ENCODE data around the gene PAFAH1B1.
"Not testable (repeated sequence)": the region's sequence is repeated elsewhere in the genome, so short reads cannot be mapped to it uniquely, and the experiment has no call there.

Gene PAFAH1B1

DNA sequence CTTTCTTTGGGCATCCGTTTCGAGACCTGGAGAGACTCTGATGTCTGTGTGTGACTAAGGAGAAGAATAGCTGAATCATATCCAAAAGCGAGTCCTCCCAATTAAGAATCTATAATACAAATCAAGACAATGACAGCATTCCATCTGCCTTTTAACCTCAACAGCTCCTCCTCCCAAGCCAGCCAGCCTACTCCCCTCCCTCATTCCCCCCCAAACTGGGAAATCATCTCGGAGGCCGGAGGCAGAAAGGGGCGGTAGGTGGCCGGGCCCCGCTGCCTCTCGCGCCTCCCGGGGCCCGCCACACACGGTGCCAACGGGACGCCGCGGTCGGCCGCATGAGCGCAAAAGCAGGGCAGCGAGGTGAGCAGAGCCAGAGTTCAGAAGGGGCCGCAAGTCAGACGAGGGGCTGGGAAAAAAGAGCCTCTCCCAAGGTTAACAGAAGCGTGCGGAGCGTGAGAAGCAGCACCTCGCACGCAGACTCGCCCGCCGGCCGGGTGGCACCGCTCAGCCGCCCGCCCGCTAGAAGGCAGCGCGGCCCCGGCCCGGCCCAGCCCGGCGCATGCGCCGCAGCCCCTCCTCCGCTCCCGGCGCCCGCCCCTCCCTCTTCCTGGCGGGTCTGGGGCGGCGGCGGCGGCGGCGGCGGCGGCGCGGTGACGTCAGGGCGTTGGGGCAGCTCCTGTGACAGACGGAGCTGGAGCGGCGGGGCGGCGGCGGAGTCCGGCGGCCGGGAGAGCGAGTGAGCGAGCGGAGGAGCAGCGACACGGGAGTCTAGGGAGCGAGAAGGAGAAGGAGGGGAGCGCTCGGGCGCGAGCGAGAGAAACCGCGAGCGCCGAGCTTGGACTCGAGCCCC is at the start of gene PAFAH1B1:
PAFAH1B1 (plus strand) TSS at position 684 of the 850 bp plus-strand sequence. CDS start 44,635 bp downstream, outside the sequence.
- Histone ChIP-seq H3K4me3 (ENCODE audit: low read length) (peak within 1 kb of the TSS; percentile 89), H3K9ac (ENCODE audit: low read length) (peak within 1 kb of the TSS; percentile 97), H3K4me1 (ENCODE audit: control insufficient read depth, insufficient read depth, low read length) (peaks cover 33% of the 10 kb centered on the region), H3K9me3 (ENCODE audit: control insufficient read depth, low read length) (no peaks in the 10 kb centered on the region), H3K36me3 (ENCODE audit: control insufficient read depth, insufficient read depth, low read length, severe bottlenecking) (no peaks in the 10 kb centered on the region), H3K27me3 (replicated peaks; ENCODE audit: control insufficient read depth, insufficient read depth, low read length) (no peaks in the 10 kb centered on the region)
- peak; percentile 96 for DNase-seq (ENCODE audit: low read depth)

DNA sequence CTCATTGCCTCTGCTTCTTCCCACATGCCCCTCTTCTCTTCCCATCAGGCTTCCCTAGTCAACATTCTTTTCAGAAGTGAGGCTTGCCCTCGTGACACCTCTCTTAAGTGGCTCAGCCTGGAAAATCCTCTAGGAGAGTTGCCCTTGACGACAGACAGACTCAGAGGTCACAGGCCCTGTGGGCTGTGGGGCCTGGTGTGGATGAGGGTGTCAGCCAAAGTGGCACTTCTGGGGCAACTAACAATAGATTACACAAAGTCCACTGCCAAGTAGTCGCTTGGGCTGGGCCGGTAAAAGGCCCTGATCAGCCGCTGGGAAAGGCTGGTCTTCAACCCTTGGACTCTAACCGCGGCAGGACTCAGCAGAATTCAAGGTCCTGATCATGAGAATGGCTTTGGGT is 48.1 kb upstream of the PAFAH1B1 start:
- Histone ChIP-seq H3K9ac (ENCODE audit: low read length) (no peak overlapping the region), H3K4me3 (ENCODE audit: low read length) (no peak overlapping the region), H3K9me3 (ENCODE audit: control insufficient read depth, low read length) (no peaks in the 10 kb centered on the region), H3K4me1 (ENCODE audit: control insufficient read depth, insufficient read depth, low read length) (peaks cover 7% of the 10 kb centered on the region), H3K36me3 (ENCODE audit: control insufficient read depth, insufficient read depth, low read length, severe bottlenecking) (no peaks in the 10 kb centered on the region), H3K27me3 (replicated peaks; ENCODE audit: control insufficient read depth, insufficient read depth, low read length) (peaks cover 15% of the 10 kb centered on the region)
- DNase-seq (ENCODE audit: low read depth) = no peak

DNA sequence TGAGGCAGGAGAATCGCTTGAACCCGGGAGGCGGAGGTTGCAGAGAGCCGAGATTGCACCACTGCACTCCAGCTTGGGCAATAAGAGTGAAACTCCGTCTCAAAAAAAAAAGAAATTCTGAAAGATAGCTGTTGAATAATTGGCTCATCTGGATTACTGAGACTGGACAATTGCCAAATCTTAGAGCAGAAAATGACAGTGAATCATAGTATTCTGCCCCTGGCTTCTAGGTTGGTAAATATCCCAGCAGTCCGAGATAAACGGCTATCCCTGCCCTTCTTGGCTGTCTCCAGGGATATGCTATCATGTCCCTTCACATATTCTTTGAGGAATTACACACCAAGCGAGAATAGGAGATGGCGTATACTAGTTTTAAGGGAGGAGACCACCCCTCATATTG is 46.3 kb upstream of the PAFAH1B1 start:
- no peak overlapping the region for H3K9ac ChIP-seq (ENCODE audit: low read length)
- no peaks in the 10 kb centered on the region for H3K9me3 ChIP-seq (ENCODE audit: control insufficient read depth, low read length)
- peaks cover 7% of the 10 kb centered on the region for H3K4me1 ChIP-seq (ENCODE audit: control insufficient read depth, insufficient read depth, low read length)
- DNase-seq (ENCODE audit: low read depth) = no peak
- H3K4me3 ChIP-seq (ENCODE audit: low read length) = no peak overlapping the region
- H3K36me3 ChIP-seq (ENCODE audit: control insufficient read depth, insufficient read depth, low read length, severe bottlenecking) = no peaks in the 10 kb centered on the region
- H3K27me3 ChIP-seq (replicated peaks; ENCODE audit: control insufficient read depth, insufficient read depth, low read length) = peaks cover 22% of the 10 kb centered on the region

- H3K27me3 ChIP-seq (replicated peaks; ENCODE audit: control insufficient read depth, insufficient read depth, low read length) = peaks cover 26% of the 10 kb centered on the region
- not testable (repeated sequence) for H3K9me3 ChIP-seq (ENCODE audit: control insufficient read depth, low read length); H3K4me1 ChIP-seq (ENCODE audit: control insufficient read depth, insufficient read depth, low read length); H3K36me3 ChIP-seq (ENCODE audit: control insufficient read depth, insufficient read depth, low read length, severe bottlenecking); DNase-seq (ENCODE audit: low read depth); H3K4me3 ChIP-seq (ENCODE audit: low read length); H3K9ac ChIP-seq (ENCODE audit: low read length)
These were observed 45.4 kb upstream of the PAFAH1B1 start for GRCh38 chr17:2548026-2548425.

DNA sequence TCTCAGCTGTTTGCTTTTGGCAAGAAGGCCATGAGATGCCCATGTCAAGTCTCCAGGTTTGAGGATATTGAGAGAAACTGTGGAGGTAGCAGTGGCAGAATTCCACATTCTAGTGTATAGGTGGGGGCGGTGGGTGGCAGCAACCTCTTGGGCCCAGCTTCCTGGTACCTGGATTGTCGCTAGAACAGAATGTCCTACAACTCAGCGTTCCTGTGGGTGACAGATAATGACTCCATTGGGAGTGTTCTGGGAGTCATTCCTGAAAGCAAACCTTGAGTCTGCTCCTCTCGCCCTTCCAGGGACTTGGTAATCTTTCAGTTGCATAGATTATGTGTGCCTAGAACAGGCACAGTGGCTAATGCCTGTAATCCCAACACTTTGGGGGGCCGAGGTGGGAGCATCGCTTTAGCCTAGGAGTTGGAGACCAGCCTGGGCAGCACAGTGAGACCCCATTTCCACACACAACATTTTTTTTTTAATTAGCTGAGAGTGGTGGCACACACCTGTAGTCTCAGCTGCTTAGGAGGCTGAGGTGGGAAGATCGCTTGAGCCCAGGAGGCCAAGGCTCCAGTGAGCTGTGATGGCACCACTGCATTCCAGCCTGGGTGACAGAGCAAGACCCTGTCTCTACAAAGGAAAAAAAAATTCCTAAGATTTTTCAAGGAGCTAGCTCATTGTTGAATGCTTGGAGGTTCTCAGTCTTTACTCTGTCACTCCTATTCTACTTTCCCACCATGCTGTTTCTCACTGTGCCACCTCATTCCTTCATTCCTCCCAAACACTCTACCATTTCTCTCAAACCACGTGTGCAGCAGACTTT is 43.9 kb upstream of the PAFAH1B1 start:
- no peaks in the 10 kb centered on the region for H3K9me3 ChIP-seq (ENCODE audit: control insufficient read depth, low read length)
- no peak overlapping the region for H3K9ac ChIP-seq (ENCODE audit: low read length)
- H3K36me3 ChIP-seq (ENCODE audit: control insufficient read depth, insufficient read depth, low read length, severe bottlenecking) = no peaks in the 10 kb centered on the region
- H3K4me3 ChIP-seq (ENCODE audit: low read length) = no peak overlapping the region
- no peak for DNase-seq (ENCODE audit: low read depth)
- H3K27me3 ChIP-seq (replicated peaks; ENCODE audit: control insufficient read depth, insufficient read depth, low read length) = peaks cover 31% of the 10 kb centered on the region
- H3K4me1 ChIP-seq (ENCODE audit: control insufficient read depth, insufficient read depth, low read length) = peaks cover 3% of the 10 kb centered on the region

GRCh38 chr17:2551493-2551892 is 42.0 kb upstream of the PAFAH1B1 start:
- Histone ChIP-seq H3K4me3 (ENCODE audit: low read length) (no peak overlapping the region), H3K27me3 (replicated peaks; ENCODE audit: control insufficient read depth, insufficient read depth, low read length) (peaks cover 31% of the 10 kb centered on the region), H3K9me3 (ENCODE audit: control insufficient read depth, low read length) (no peaks in the 10 kb centered on the region), H3K4me1 (ENCODE audit: control insufficient read depth, insufficient read depth, low read length) (peaks cover 3% of the 10 kb centered on the region), H3K36me3 (ENCODE audit: control insufficient read depth, insufficient read depth, low read length, severe bottlenecking) (no peaks in the 10 kb centered on the region), H3K9ac (ENCODE audit: low read length) (no peak overlapping the region)
- no peak for DNase-seq (ENCODE audit: low read depth)

- H3K9ac ChIP-seq (ENCODE audit: low read length) = no peak overlapping the region
- H3K4me1 ChIP-seq (ENCODE audit: control insufficient read depth, insufficient read depth, low read length) = peaks cover 3% of the 10 kb centered on the region
- no peaks in the 10 kb centered on the region for H3K36me3 ChIP-seq (ENCODE audit: control insufficient read depth, insufficient read depth, low read length, severe bottlenecking)
- H3K4me3 ChIP-seq (ENCODE audit: low read length) = no peak overlapping the region
- no peak for DNase-seq (ENCODE audit: low read depth)
- H3K27me3 ChIP-seq (replicated peaks; ENCODE audit: control insufficient read depth, insufficient read depth, low read length) = peaks cover 32% of the 10 kb centered on the region
- H3K9me3 ChIP-seq (ENCODE audit: control insufficient read depth, low read length) = no peaks in the 10 kb centered on the region
These were observed 41.5 kb upstream of the PAFAH1B1 start for GRCh38 chr17:2551928-2552327.

GRCh38 chr17:2560658-2561057 is 32.8 kb upstream of the PAFAH1B1 start:
- Histone ChIP-seq H3K4me1 (ENCODE audit: control insufficient read depth, insufficient read depth, low read length) (peaks cover 5% of the 10 kb centered on the region), H3K4me3 (ENCODE audit: low read length) (no peak overlapping the region), H3K9me3 (ENCODE audit: control insufficient read depth, low read length) (peaks cover 6% of the 10 kb centered on the region), H3K36me3 (ENCODE audit: control insufficient read depth, insufficient read depth, low read length, severe bottlenecking) (no peaks in the 10 kb centered on the region), H3K9ac (ENCODE audit: low read length) (no peak overlapping the region), H3K27me3 (replicated peaks; ENCODE audit: control insufficient read depth, insufficient read depth, low read length) (peaks cover 8% of the 10 kb centered on the region)
- no peak for DNase-seq (ENCODE audit: low read depth)

GRCh38 chr17:2562162-2562858 is 31.1 kb upstream of the PAFAH1B1 start:
- Histone ChIP-seq H3K9me3 (ENCODE audit: control insufficient read depth, low read length) (peaks cover 6% of the 10 kb centered on the region), H3K9ac (ENCODE audit: low read length) (no peak overlapping the region), H3K4me3 (ENCODE audit: low read length) (no peak overlapping the region), H3K27me3 (replicated peaks; ENCODE audit: control insufficient read depth, insufficient read depth, low read length) (peaks cover 4% of the 10 kb centered on the region), H3K36me3 (ENCODE audit: control insufficient read depth, insufficient read depth, low read length, severe bottlenecking) (no peaks in the 10 kb centered on the region), H3K4me1 (ENCODE audit: control insufficient read depth, insufficient read depth, low read length) (peaks cover 5% of the 10 kb centered on the region)
- DNase-seq (ENCODE audit: low read depth) = no peak

- Histone ChIP-seq H3K27me3 (replicated peaks; ENCODE audit: control insufficient read depth, insufficient read depth, low read length) (no peaks in the 10 kb centered on the region), H3K9ac (ENCODE audit: low read length) (no peak overlapping the region), H3K36me3 (ENCODE audit: control insufficient read depth, insufficient read depth, low read length, severe bottlenecking) (no peaks in the 10 kb centered on the region), H3K4me3 (ENCODE audit: low read length) (no peak overlapping the region), H3K9me3 (ENCODE audit: control insufficient read depth, low read length) (peaks cover 6% of the 10 kb centered on the region), H3K4me1 (ENCODE audit: control insufficient read depth, insufficient read depth, low read length) (peaks cover 5% of the 10 kb centered on the region)
- DNase-seq (ENCODE audit: low read depth) = no peak
These were observed 30.4 kb upstream of the PAFAH1B1 start for GRCh38 chr17:2563061-2563460.

- Histone ChIP-seq H3K9me3 (ENCODE audit: control insufficient read depth, low read length) (peaks cover 6% of the 10 kb centered on the region), H3K4me3 (ENCODE audit: low read length) (no peak overlapping the region), H3K9ac (ENCODE audit: low read length) (no peak overlapping the region), H3K27me3 (replicated peaks; ENCODE audit: control insufficient read depth, insufficient read depth, low read length) (no peaks in the 10 kb centered on the region), H3K4me1 (ENCODE audit: control insufficient read depth, insufficient read depth, low read length) (peaks cover 5% of the 10 kb centered on the region), H3K36me3 (ENCODE audit: control insufficient read depth, insufficient read depth, low read length, severe bottlenecking) (no peaks in the 10 kb centered on the region)
- no peak for DNase-seq (ENCODE audit: low read depth)
These were observed 29.9 kb upstream of the PAFAH1B1 start for GRCh38 chr17:2563543-2563942.

All from adipocyte (in vitro differentiated cells).